NB4 (cell line): ENCODE measurements around the gene SMPX.

ENCODE experiments used
- DNase-seq: peaks from one replicate; pipeline ENCODE4 v3.0.0; 2010; ENCODE audit warnings: low read depth
- H3K4me3 ChIP-seq: one replicate; pipeline ENCODE4 v1.5.1; 2011; ENCODE audit warnings: mild to moderate bottlenecking, low read depth, low read length, moderate library complexity
- MAX ChIP-seq: IDR thresholded peaks from 2 replicates; pipeline ENCODE4 v1.6.1; 2011; ENCODE audit warnings: low read depth, low read length
- MYC ChIP-seq: IDR thresholded peaks from 2 replicates; pipeline ENCODE4 v1.6.1; 2011; ENCODE audit warnings: low read depth, low read length
- POLR2A ChIP-seq: IDR thresholded peaks from 2 replicates; pipeline ENCODE4 v1.6.1; 2011; ENCODE audit warnings: mild to moderate bottlenecking; ENCODE audit not compliant: insufficient read length; ENCODE audit errors: extremely low read depth
- TF ChIP-seq, protein P1 (sequence below): IDR thresholded peaks from one replicate; pipeline ENCODE4 v1.5.1; 2012; ENCODE audit warnings: low read depth, low read length

Gene SMPX

DNA sequence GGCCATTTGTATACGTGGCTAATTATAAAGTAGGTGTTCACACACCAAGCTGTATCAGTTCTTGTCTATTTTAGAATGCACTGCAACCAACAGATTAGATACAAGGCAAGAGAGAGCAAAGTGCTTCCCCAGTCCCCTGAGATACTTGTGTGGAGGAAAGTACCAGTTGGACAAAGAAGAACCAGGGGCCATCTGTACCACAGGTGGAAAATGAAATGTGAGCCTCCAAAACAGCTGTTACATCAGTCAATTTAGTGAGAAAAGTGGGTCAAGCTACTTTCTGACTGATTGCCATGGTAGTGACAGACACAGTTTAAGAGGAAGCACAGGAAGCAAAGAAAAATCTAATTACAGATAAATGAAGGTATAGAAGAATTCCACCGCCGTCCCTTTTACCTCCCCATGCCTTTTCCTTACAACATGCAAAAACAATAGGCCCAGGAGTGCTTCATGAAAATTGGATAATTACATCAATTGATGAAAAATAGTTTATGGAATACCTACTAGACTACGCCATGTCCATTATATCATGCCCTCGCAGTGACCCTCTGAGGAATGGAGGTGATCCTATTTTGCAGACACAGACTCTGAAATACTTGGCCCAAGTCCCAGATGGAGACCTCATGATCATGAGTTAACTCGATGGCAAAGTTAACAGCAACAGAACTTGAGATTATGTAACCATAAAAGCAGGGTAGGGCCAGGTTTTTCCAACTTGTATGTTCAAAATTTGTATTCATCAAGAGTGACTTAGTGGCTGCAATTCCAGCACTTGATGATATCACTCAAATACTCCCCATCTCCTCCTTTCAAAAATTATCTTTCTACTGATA lies 15.8 kb downstream of the SMPX start:
- no peak overlapping the region for H3K4me3 ChIP-seq
- no peak for TF ChIP-seq MAX
- TF ChIP-seq, protein P1, sequence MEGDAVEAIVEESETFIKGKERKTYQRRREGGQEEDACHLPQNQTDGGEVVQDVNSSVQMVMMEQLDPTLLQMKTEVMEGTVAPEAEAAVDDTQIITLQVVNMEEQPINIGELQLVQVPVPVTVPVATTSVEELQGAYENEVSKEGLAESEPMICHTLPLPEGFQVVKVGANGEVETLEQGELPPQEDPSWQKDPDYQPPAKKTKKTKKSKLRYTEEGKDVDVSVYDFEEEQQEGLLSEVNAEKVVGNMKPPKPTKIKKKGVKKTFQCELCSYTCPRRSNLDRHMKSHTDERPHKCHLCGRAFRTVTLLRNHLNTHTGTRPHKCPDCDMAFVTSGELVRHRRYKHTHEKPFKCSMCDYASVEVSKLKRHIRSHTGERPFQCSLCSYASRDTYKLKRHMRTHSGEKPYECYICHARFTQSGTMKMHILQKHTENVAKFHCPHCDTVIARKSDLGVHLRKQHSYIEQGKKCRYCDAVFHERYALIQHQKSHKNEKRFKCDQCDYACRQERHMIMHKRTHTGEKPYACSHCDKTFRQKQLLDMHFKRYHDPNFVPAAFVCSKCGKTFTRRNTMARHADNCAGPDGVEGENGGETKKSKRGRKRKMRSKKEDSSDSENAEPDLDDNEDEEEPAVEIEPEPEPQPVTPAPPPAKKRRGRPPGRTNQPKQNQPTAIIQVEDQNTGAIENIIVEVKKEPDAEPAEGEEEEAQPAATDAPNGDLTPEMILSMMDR: no peak
- no peak for TF ChIP-seq POLR2A
- TF ChIP-seq MYC: no peak
- DNase-seq: no peak

DNA sequence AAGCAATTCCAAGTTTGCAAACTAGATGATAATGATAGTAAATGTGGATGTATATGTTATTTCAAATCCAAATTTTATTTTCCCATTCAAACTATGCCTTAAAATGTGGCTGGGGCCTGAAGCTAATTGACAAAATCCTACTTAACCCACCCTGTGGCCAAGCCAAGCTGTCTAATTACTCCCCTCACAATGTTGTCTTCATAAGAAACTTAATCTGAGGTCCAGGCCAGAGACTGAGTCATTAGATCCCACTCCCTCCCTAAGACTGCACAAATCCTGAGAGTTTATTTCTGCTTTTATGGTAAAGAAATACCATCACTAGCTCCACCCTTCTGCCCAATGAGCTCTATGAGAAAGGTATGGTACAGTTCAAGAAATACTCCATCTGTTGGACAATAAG lies 16.6 kb downstream of the SMPX start:
- DNase-seq: no peak
- TF ChIP-seq MAX (no peak), MYC (no peak), POLR2A (no peak)
- TF ChIP-seq, protein P1: no peak
- no peak overlapping the region for H3K4me3 ChIP-seq

- DNase-seq: no peak
- TF ChIP-seq POLR2A (no peak), MYC (no peak), MAX (no peak)
- TF ChIP-seq, protein P1: no peak
These were observed 17.3 kb downstream of the SMPX start for GRCh38 chrX:21740329-21741274.

DNA sequence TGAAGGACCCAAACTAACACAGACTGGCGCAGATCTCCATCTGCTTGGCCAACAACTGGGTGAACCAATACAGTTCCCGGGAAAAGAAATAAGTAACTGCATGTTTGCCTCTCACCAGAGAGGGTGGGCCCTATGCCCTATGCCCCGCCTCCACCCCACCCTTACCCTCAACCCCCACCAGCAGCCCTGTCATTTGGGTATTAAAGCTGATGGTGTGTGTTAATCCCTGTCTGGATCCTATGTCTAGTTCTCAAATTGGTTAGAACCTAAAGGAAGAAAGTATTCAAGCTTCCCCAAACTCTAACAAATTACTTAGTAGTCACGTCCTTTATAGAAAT lies 19.0 kb downstream of the SMPX start:
- TF ChIP-seq, protein P1: no peak
- no peak for DNase-seq
- H3K4me3 ChIP-seq: no peak overlapping the region

More at GRCh38 chrX:21740329-21741274, 17.3 kb downstream of the SMPX start:
- no peak overlapping the region for H3K4me3 ChIP-seq

- DNase-seq: no peak
- no peak overlapping the region for H3K4me3 ChIP-seq
- TF ChIP-seq MYC: no peak
- TF ChIP-seq, protein P1: no peak
- no peak for TF ChIP-seq MAX
These were observed 19.5 kb downstream of the SMPX start for GRCh38 chrX:21738210-21738949.
